CD4-positive, alpha-beta T cell treated with Interleukin-21 for 1 hour (primary cell): ENCODE results near the gene TNRC6A.
"Not testable (repeated sequence)": the region's sequence is repeated elsewhere in the genome, so short reads cannot be mapped to it uniquely, and the experiment has no call there.

Source experiments
- DNase-seq: peaks from one replicate; pipeline ENCODE4 v3.0.0-alpha.2; 2020

TNRC6A gene

DNA sequence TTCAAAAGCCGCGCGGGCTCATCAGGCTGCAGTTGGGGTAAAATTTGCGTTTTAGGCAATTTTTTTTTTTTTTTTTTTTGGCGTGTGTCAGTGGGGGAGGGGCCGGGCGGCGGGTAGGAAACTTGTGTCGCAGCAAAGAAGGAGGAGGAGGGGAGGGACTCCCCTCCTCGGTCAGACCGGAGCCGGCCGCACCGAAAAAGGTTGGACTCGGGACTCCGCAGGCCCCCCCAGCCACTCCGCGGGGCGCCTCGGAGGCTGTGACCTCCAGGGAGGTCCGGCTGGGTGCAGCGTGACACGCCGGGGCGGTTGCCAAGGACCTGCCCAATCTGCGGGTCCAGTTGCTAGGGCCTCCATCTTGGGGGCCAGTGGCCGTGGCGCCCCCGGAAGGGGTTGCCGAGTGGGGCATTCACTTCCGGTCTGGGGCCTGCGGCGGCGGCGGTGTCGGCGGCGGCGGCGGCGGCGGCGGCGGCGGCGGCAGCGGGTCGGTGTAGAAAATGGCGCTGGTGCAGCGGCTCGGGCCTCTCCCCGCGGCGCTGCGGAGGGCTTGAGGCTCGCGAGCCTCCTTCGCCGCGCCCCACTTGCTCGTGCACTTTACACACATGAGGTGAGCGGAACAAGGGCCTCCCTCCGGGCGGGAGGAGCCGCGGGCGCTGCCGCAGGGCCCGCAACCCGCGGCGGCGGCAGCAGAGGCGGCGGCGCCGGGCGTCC is at the start of gene TNRC6A:
Gene TNRC6A (plus strand): TSS at position 409 of the 708 bp plus-strand sequence. CDS start 191 bp downstream, at position 600.
- DNase-seq: peak; percentile 85

DNA sequence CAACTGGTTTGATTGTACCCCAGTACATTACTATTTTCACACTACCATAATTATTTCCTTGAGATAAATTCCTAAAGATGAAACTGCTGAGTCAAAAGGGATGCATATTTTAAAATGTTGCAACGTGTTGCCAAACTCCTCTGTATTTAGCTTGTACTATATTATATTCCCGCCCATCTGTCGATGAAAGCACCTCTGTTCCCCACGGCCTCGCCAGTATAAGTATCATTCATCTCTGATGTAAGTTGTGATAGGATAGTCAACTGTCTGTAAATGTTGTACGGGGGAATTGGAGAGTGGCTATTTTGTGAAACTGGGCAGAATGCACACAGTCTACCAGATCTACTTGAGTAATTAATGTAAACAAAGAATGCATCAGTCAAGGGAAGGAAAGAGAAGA is 47.7 kb upstream of the TNRC6A start:
- DNase-seq: no peak

DNA sequence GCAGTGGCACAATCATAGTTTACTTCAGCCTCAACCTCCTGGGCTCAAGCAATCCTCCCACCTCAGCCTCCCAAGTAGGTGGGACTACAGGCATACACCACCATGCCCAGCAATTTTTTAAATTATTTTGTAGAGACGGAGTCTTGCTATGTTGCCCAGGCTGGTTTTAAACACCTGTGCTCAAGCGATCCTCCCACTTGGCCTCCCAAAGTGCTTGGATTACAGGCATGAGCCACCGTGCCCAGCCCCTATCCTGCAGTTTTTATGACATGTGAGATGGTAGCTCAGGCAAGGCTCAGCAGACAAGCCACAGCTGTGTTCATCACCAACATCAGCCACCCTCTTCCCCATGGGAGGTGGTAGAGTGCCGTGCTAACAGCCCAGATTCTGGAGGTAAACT is 46.2 kb upstream of the TNRC6A start:
- DNase-seq: no peak

DNA sequence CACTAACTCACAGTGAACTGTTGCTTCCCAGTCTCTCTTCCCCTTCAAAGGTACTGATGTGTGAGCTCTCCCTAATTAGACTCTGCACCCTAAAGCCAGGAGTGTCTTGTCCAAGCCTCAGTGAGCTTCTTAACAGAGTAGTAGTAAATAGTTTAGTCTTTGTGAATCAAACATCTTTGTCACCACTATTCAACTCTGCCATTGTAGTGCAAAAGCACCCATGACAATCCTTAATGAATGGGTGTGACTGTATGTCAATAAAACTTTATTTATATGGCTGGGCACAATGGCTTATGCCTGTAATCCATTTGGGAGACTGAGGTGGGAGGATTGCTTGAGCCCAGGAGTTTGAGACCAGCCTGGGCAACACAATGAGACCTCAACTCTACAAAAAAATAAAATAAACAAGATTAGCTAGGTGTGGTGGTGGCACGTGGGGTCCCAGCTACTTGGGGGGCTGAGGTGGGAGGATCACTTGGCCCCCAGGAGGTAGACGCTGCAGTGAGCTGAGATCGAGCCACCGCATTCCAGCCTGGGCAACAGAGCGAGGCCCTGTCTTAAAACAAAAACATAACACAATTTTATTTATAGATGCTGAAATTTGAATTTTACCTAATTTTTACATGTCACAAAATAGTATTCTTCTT is 45.5 kb upstream of the TNRC6A start:
- no peak for DNase-seq

DNA sequence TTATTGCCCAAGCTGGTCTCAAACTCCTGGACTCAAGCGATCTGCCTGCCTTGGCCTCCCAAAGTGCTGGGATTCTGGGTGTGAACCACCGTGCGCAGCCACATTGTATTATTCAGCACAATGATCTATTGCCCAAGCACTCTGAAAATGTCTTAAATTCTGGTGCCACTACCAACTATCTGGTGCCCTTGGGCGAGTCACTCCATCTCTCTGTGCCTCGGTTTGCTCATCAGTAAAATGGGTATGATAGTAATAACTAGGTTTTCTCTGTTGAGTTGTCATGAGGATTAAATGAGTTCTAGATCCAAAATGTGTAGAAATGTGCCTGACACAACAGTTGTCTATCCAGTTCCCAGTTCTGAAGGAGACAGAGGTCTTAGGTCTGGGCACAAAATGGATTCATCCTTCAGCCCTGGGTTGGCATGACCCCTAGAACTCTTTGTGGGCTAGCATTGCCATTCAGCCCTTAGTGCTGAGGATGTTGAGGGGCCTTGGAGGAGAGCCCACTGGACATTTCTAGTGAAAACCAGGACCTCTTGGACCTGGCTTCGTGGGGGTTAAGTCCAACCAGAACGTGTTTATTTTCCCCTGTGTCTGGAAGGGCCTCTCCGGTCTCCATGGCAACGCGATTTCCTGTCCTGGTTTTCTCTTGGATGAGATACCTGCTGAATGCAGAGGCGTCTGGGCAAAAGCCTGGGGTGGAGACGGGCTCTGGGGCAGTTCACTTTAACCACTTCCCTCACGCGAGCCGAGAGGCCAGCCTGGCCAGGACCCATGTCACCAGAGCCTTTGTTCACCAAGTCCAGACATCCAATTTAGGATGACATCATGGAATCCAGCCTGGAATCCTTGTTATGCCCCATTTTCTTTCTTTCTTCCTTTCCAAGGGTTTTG is 43.7 kb upstream of the TNRC6A start:
- DNase-seq: no peak

GRCh38 chr16:24686678-24687077 is 42.8 kb upstream of the TNRC6A start:
- no peak for DNase-seq

DNA sequence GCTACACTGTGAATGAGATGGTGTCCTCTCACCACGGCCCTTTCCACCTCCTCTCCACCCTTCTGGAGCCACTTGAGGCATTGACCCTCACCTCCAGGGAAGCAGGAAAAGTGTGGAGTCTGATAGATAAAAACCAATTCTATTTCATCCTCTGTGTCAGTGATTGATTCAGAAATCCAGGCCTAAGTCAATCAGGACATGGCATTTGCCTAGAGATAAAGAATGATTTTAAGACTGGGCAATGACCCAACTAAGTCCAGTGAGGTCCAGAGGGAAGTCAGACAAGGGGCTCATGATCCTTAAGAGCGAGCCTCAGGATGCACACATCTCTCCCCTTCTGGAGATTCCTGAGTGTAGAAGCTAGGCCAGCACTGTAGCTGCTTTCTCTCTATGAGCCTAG is 41.1 kb upstream of the TNRC6A start:
- DNase-seq: no peak

- no peak for DNase-seq
Observed at GRCh38 chr16:24689128-24689527, 40.3 kb upstream of the TNRC6A start.

- DNase-seq: no peak
Observed at GRCh38 chr16:24692854-24693253, 36.6 kb upstream of the TNRC6A start.

GRCh38 chr16:24694931-24695330 is 34.5 kb upstream of the TNRC6A start:
- DNase-seq: no peak

- no peak for DNase-seq
Observed at GRCh38 chr16:24696699-24697098, 32.8 kb upstream of the TNRC6A start.

- no peak for DNase-seq
Observed at GRCh38 chr16:24698308-24698707, 31.1 kb upstream of the TNRC6A start.

GRCh38 chr16:24699151-24699723 is 30.2 kb upstream of the TNRC6A start:
- DNase-seq: no peak

DNA sequence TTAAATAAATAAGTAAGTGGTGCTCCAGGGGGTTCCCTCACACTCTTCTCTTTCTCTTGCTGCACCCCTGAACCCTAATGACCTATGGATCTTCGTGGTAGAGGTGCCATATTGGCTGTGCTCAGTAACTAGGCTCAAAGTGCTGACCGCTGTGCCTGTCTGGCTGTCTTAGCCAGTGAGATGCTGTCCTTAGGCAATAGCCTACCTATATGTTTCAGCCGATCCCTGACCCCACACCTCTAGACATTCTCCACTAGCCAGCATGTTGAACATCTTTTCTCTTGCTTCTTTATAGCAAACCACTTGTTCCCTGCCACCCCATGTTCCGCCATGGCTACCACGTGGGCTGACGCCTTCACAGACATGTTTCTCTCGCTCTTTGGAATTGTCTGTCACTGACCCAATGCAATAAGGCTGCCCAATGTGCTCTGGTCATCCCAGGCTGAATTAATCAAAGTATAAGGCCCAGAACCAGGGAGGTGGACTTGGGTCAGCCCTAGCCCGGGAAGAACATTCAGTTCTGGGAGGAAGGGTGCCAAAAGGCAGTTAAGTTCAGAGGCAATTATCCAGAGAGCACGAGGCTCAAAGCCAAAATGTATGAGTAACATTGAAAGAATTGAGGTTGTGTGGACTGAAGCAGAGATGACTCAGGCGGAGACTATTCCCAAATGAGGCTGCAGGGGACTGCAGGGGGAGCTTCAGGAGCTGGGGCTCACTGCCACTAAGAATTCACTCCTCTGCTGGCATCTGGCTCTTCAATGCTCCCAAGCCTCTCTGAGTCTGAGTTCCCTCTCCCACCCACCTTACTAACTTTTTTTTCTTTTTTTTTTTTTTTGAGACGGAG is 28.7 kb upstream of the TNRC6A start:
- no peak for DNase-seq

GRCh38 chr16:24701521-24701951 is 27.9 kb upstream of the TNRC6A start:
- DNase-seq: no peak

DNA sequence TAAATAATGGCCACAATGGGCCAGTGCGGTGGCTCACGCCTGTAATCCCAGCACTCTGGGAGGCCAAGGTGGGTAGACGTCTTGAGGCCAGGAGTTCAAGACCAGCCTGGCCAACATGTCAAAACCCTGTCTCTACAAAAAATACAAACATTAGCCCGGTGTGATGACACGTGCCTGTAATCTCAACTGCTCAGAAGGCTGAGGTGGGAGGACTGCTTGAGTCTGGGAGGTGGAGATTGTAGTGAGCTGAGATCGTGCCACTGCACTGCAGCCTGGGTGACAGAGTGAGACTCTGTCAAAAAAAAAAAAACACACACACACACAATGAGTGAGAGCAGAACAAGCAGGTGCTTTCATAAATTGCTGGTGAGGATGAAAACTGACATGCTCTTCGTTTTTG is 21.7 kb upstream of the TNRC6A start:
- DNase-seq: not testable (repeated sequence)

- no peak for DNase-seq
Observed at GRCh38 chr16:24713379-24713778, 16.1 kb upstream of the TNRC6A start.

- DNase-seq: no peak
Observed at GRCh38 chr16:24717411-24717810, 12.0 kb upstream of the TNRC6A start.

DNA sequence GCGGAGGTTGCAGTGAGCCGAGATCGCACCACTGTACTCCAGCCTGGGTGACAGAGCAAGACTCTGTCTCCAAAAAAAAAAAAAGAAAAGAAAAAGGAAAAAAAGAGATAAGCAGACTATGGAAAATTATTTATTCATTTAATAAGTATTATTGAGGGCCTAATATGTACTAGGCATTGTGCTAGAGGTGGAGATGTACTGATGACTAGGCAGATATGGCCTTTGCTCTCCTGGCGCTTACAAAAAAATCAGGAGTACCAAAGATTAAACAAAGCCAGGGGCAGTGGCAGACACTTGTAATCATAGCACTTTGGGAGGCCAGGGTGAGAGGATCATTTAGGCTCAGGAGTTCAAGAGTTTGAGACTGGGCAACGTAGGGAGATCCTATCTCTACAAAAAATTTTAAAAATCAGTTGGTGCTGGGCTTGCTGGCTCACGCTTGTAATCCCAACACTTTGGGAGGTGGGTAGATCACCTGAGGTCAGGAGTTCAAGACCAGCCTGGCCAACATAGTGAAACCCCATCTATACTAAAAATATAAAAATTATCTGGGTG is 10.4 kb upstream of the TNRC6A start:
- no peak for DNase-seq

GRCh38 chr16:24721830-24722238 is 7.6 kb upstream of the TNRC6A start:
- peak; percentile 9 for DNase-seq

DNA sequence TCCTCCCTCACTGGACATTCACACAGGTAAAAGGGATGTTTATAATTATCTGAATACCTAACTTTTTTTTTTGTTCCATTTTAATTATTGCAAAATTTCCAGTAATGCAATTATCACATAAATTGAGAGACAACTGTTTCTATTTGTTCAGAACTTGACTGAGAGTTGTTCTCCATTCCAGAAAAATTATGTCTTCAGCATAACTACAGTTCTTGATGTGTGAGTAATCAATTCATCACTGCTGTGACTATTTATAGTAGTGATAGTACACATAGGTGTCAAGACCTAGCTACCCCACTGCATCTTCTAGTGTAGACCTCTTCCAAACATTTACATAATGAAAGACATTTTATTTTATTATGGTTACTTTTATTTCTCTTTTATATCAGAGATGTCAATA is 5.8 kb upstream of the TNRC6A start:
- no peak for DNase-seq

DNA sequence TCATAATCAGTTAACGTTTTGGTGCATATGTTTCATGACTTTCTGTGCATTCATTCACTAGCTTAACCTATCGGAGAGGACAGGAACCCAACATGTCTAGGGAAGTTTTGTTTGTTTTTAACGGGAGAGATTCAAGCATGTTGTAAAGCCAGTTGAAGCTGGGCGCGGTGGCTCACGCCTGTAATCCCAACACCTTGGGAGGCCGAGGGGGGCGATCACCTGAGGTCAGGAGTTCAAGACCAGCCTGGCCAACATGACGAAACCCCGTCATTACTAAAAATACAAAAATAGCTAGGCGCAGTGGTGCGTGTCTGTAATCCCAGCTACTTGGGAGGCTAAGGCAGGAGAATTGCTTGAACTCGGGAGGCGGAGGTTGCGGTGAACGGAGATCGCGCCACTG is 1.4 kb upstream of the TNRC6A start:
- no peak for DNase-seq
